H9 (cell line): ENCODE results near the gene DAZAP1. TPM values are rescaled to one million over a fixed set of nuclear protein-coding genes. Genes with fewer than 3 reads are reported as not detected.

Experiments used
- DNase-seq: peaks from one replicate; pipeline ENCODE4 v3.0.0-alpha.2; 2017
- H2AFZ ChIP-seq: one replicate; pipeline ENCODE4 v1.6.1; 2013; ENCODE audit warnings: mild to moderate bottlenecking, low read length, control low read depth, moderate library complexity
- H2AK5ac ChIP-seq: 2 replicates; pipeline ENCODE4 v1.6.1; 2013; ENCODE audit warnings: low read length, control low read depth, mixed read lengths; ENCODE audit not compliant: insufficient read length
- H2BK120ac ChIP-seq: one replicate; pipeline ENCODE4 v1.6.1; 2013; ENCODE audit warnings: low read depth, mild to moderate bottlenecking, low read length, control low read depth, inconsistent platforms; ENCODE audit not compliant: poor library complexity, severe bottlenecking
- H2BK12ac ChIP-seq: 2 replicates; pipeline ENCODE4 v1.6.1; 2013; ENCODE audit warnings: low read length, control low read depth, mixed read lengths, low read depth; ENCODE audit not compliant: insufficient read length
- H2BK15ac ChIP-seq: 2 replicates; pipeline ENCODE4 v1.6.1; 2013; ENCODE audit warnings: low read depth, low read length, control low read depth
- H2BK20ac ChIP-seq: one replicate; pipeline ENCODE4 v1.6.1; 2013; ENCODE audit warnings: low read depth, mild to moderate bottlenecking, low read length, control low read depth, inconsistent platforms; ENCODE audit not compliant: poor library complexity, severe bottlenecking
- H2BK5ac ChIP-seq: 2 replicates; pipeline ENCODE4 v1.6.1; 2013; ENCODE audit warnings: low read length, control low read depth, mixed read lengths; ENCODE audit not compliant: insufficient read length
- H3K14ac ChIP-seq: 2 replicates; pipeline ENCODE4 v1.6.1; 2013; ENCODE audit warnings: low read length, control low read depth; ENCODE audit not compliant: insufficient read depth
- H3K18ac ChIP-seq: 2 replicates; pipeline ENCODE4 v1.6.1; 2013; ENCODE audit warnings: low read depth, mild to moderate bottlenecking, mixed read lengths, low read length, control low read depth; ENCODE audit not compliant: insufficient read length
- H3K23ac ChIP-seq: 2 replicates; pipeline ENCODE4 v1.6.1; 2013; ENCODE audit warnings: low read length, control low read depth, mixed read lengths, low read depth; ENCODE audit not compliant: insufficient read length
- H3K23me2 ChIP-seq: 2 replicates; pipeline ENCODE4 v1.6.1; 2013; ENCODE audit warnings: low read depth, mild to moderate bottlenecking, mixed read lengths, low read length, control low read depth; ENCODE audit not compliant: insufficient read length, poor library complexity, severe bottlenecking
- H3K27ac ChIP-seq: 2 replicates; pipeline ENCODE4 v1.5.1; 2013; ENCODE audit warnings: low read length, control low read depth, mixed read lengths, low read depth; ENCODE audit not compliant: insufficient read length
- H3K27me3 ChIP-seq: 2 replicates; pipeline ENCODE4 v1.6.1; 2013; ENCODE audit warnings: low read length, control low read depth, inconsistent platforms; ENCODE audit not compliant: insufficient read depth
- H3K4ac ChIP-seq: 2 replicates; pipeline ENCODE4 v1.6.1; 2013; ENCODE audit warnings: low read depth, mild to moderate bottlenecking, control low read depth, inconsistent platforms, low read length, moderate library complexity
- H3K4me1 ChIP-seq: 2 replicates; pipeline ENCODE4 v1.6.1; 2013; ENCODE audit warnings: low read length, control low read depth, inconsistent platforms; ENCODE audit not compliant: insufficient read depth
- H3K4me2 ChIP-seq: 2 replicates; pipeline ENCODE4 v1.6.1; 2013; ENCODE audit warnings: low read length, control low read depth, mixed read lengths; ENCODE audit not compliant: insufficient read length, insufficient read depth
- H3K56ac ChIP-seq: 2 replicates; pipeline ENCODE4 v1.6.1; 2013; ENCODE audit warnings: low read depth, mild to moderate bottlenecking, mixed read lengths, low read length, control low read depth; ENCODE audit not compliant: insufficient read length
- H3K79me1 ChIP-seq: 2 replicates; pipeline ENCODE4 v1.6.1; 2013; ENCODE audit warnings: low read depth, mild to moderate bottlenecking, moderate library complexity, low read length, control low read depth, inconsistent platforms; ENCODE audit not compliant: insufficient read depth, poor library complexity, severe bottlenecking
- H3K79me2 ChIP-seq: 2 replicates; pipeline ENCODE4 v1.6.1; 2013; ENCODE audit warnings: low read length, control low read depth, inconsistent platforms; ENCODE audit not compliant: insufficient read depth
- H3K9ac ChIP-seq: 2 replicates; pipeline ENCODE4 v1.6.1; 2013; ENCODE audit warnings: low read length, control low read depth, mixed read lengths; ENCODE audit not compliant: insufficient read length; ENCODE audit errors: extremely low read depth
- H3K9me3 ChIP-seq: one replicate; pipeline ENCODE4 v1.6.1; 2013; ENCODE audit warnings: low read depth, low read length, inconsistent platforms; ENCODE audit not compliant: control insufficient read depth
- H3T11ph ChIP-seq: one replicate; pipeline ENCODE4 v1.6.1; 2013; ENCODE audit warnings: mild to moderate bottlenecking, low read length, control low read depth, inconsistent platforms
- H4K20me1 ChIP-seq: one replicate; pipeline ENCODE4 v1.6.1; 2013; ENCODE audit not compliant: control insufficient read depth, insufficient read length, insufficient read depth
- H4K5ac ChIP-seq: 2 replicates; pipeline ENCODE4 v1.6.1; 2013; ENCODE audit warnings: low read depth, mild to moderate bottlenecking, mixed read lengths, low read length, control low read depth; ENCODE audit not compliant: insufficient read length
- H4K8ac ChIP-seq: replicated peaks from 2 replicates; pipeline ENCODE4 v1.6.1; 2013; ENCODE audit warnings: low read length, control low read depth, mixed read lengths, low read depth; ENCODE audit not compliant: insufficient read length
- H4K91ac ChIP-seq: 2 replicates; pipeline ENCODE4 v1.6.1; 2013; ENCODE audit warnings: low read depth, mild to moderate bottlenecking, moderate library complexity, mixed read lengths, low read length, control low read depth; ENCODE audit not compliant: insufficient read length
- H3K27ac Mint-ChIP-seq, 3 experiments: 2 replicates in 2 of 3; 3 replicates in 1 of 3; pipeline ENCODE4 v1.8.0; 2020 to 2021; ENCODE audit warnings: mixed read lengths in 3 of 3, mild to moderate bottlenecking in 1 of 3, moderate library complexity in 1 of 3
- H3K27me3 Mint-ChIP-seq: 2 replicates; pipeline ENCODE4 v1.8.0; 2021; ENCODE audit warnings: low read depth, mild to moderate bottlenecking, moderate library complexity, mixed read lengths
- H3K36me3 Mint-ChIP-seq, 3 experiments: 2 replicates in 2 of 3; 3 replicates in 1 of 3; pipeline ENCODE4 v1.8.0; 2020 to 2021; ENCODE audit warnings: low read depth in 3 of 3, mixed read lengths in 3 of 3; ENCODE audit not compliant: insufficient read depth in 1 of 3
- H3K4me1 Mint-ChIP-seq, 2 experiments: 2 replicates each; pipeline ENCODE4 v1.8.0; 2020; ENCODE audit warnings: mixed read lengths in 2 of 2
- H3K4me3 Mint-ChIP-seq, 2 experiments: 2 replicates in 1 of 2; 3 replicates in 1 of 2; pipeline ENCODE4 v1.8.0; 2020 to 2021; ENCODE audit warnings: mild to moderate bottlenecking in 2 of 2, mixed read lengths in 2 of 2, moderate library complexity in 1 of 2
- H3K9me3 Mint-ChIP-seq, 2 experiments: 2 replicates in 1 of 2; 3 replicates in 1 of 2; pipeline ENCODE4 v1.8.0; 2020; ENCODE audit warnings: mild to moderate bottlenecking in 2 of 2, mixed read lengths in 2 of 2, moderate library complexity in 1 of 2
- CTCF ChIP-seq: fragments of 200-600 bp; sonication (generic); conservative IDR thresholded peaks from 3 replicates; pipeline ENCODE4 v1.8.0; 2021; ENCODE audit warnings: antibody characterized with exemption, mild to moderate bottlenecking
- WGBS: extraction: QIAGEN DNeasy Blood & Tissue Kit; methylation state at CpG from one replicate; pipeline ENCODE4 v1.1.7; 2013; ENCODE audit warnings: missing lambda C conversion rate, low lambda C conversion rate, mixed read lengths; ENCODE audit not compliant: insufficient read length; ENCODE audit errors: extremely low coverage; 5-methylcytosine and 5-hydroxymethylcytosine counted together
- total RNA-seq: library from RNA; stranded (reverse); gene quantifications from 2 replicates; pipeline ENCODE4 v1.2.1, GENCODE V29; 2021

DAZAP1 gene
- total RNA-seq, 1 experiment from 2014 or later = 265 TPM

DNA sequence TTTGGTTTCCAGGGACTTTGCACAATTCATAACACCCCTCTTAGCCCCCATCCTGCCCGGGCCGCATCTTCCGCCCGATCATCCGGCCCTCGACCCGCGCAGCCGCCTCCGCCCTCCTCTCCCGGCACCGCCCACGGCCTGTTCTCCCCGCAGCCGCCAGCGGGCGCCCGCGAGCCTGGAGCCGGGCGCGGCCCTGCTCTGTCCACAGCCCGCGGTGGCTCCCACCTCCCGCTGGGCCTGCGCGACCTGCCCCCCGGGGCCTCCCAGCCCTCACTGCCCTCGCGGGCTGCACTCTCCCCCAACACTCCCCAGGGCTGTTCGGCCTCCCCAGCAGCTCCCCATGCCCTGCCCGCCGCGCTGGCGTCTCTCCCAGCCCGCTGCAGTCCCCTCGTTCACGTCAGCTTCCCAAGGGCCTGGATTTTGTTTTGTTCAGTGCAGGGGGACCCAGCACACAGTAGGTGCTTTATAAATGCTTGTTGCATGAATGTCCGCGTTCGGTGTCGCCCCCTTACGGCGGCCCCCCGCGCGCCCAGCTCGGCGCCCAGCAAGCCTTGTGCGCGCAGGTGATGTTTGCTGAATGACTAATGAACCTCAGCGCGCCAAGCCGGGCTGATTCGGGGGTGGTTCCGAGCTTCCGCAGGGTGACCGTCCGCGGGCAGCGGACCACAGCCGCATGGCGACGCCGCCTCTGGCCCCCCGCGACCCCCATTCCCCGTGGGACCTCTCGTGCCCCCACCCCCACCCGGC, 38.0 kb downstream of the DAZAP1 start:
- WGBS = no CpG with 5 or more reads among the region's 70 CpGs
- H3K9ac ChIP-seq = no peak overlapping the region

More for the DNA sequence above, 38.0 kb downstream of the DAZAP1 start:
- Histone ChIP-seq H4K8ac (no peak overlapping the region), H2BK20ac (no peak overlapping the region), H4K91ac (no peak overlapping the region), H2BK12ac (no peak overlapping the region), H3K79me1 (peaks cover 6% of the 10 kb centered on the region), H3K27me3 (peaks cover 16% of the 10 kb centered on the region; the same call in 1 of the 2 replicates), H2AK5ac (no peak overlapping the region), H3K18ac (no peak overlapping the region), H3K4me1 (no peaks in the 10 kb centered on the region), H3K79me2 (no peaks in the 10 kb centered on the region), H3K14ac (no peak overlapping the region), H3K4ac (no peak overlapping the region), H2BK15ac (no peak overlapping the region), H3T11ph (no peak overlapping the region), H3K23me2 (peaks cover 3% of the 10 kb centered on the region), H3K23ac (no peak overlapping the region), H4K5ac (no peak overlapping the region), H3K27ac (no peak overlapping the region), H3K9me3 (no peaks in the 10 kb centered on the region), H3K56ac (no peak overlapping the region), H4K20me1 (no peaks in the 10 kb centered on the region), H2BK120ac (no peak overlapping the region), H2AFZ (no peak overlapping the region), H3K4me2 (peak overlapping the region; percentile 6), H2BK5ac (no peak overlapping the region)
- peak; percentile 75 for DNase-seq
- TF ChIP-seq CTCF = peak; percentile 97
- peaks cover 52% of the 10 kb centered on the region for H3K27me3 Mint-ChIP-seq
- H3K4me3 Mint-ChIP-seq = peak overlapping the region; percentile 59 to 80
- H3K27ac Mint-ChIP-seq = no peak overlapping the region
- H3K36me3 Mint-ChIP-seq = peaks cover 19 to 29% (median 25%) of the 10 kb centered on the region in 3 experiments
- H3K9me3 Mint-ChIP-seq = no peaks in the 10 kb centered on the region; a peak in 1 of 5 replicates
- H3K4me1 Mint-ChIP-seq = peaks cover 4 to 23% of the 10 kb centered on the region in 2 experiments
